PC-9 (cell line): ENCODE data around the gene C1orf141. TPM values are rescaled to one million over a fixed set of nuclear protein-coding genes. Genes with fewer than 3 reads are reported as not detected.
A peak's percentile ranks its signal among the peaks of the same experiment; 100 is the strongest.

Source experiments
- BruUV-seq: library from RNA; stranded (reverse); fragments of 400-500 nt; replicated peaks from 2 replicates; lab custom pipeline; 2021; lab: Mats Ljungman, UMichigan
- CTCF ChIA-PET: fragments of 300-600 bp; sonication (Branson Sonifier 250); formaldehyde crosslinking; loops from one replicate; lab custom pipeline; 2022; ENCODE audit warnings: antibody characterized with exemption; lab: Charles Lee
- POLR2A ChIA-PET: fragments of 300-600 bp; sonication (Branson Sonifier 250); formaldehyde crosslinking; loops from one replicate; lab custom pipeline; 2022; ENCODE audit warnings: antibody characterized with exemption; ENCODE audit not compliant: unreplicated experiment; lab: Charles Lee
- DNase-seq, 2 experiments: peaks; one replicate each; pipeline versions ENCODE4 v3.0.0 to v3.0.0-alpha.2; 2015 to 2022; ENCODE audit warnings: mixed read lengths in 1 of 2
- H2AFZ ChIP-seq: fragments of 200-600 bp; sonication (generic); 2 replicates; pipeline ENCODE4 v1.8.1; 2017; ENCODE audit warnings: antibody characterized with exemption
- H3F3A ChIP-seq: fragments of 200-600 bp; sonication (generic); 2 replicates; pipeline ENCODE4 v1.8.1; 2017; ENCODE audit warnings: antibody characterized with exemption, mild to moderate bottlenecking, low read depth; ENCODE audit not compliant: insufficient read depth
- H3K27ac ChIP-seq: fragments of 200-600 bp; sonication (generic); 2 replicates; pipeline ENCODE4 v1.6.1; 2016; ENCODE audit warnings: mixed run types
- H3K27me3 ChIP-seq: fragments of 200-600 bp; sonication (generic); 2 replicates; pipeline ENCODE4 v1.6.1; 2016; ENCODE audit warnings: low read depth, mixed run types; ENCODE audit not compliant: insufficient read depth
- H3K36me3 ChIP-seq: fragments of 200-600 bp; sonication (generic); 2 replicates; pipeline ENCODE4 v1.6.1; 2016; ENCODE audit warnings: low read depth, mixed run types
- H3K4me1 ChIP-seq: fragments of 200-600 bp; sonication (generic); replicated peaks from 2 replicates; pipeline ENCODE4 v1.6.1; 2016; ENCODE audit warnings: mixed run types; ENCODE audit not compliant: insufficient read depth
- H3K4me2 ChIP-seq: fragments of 200-600 bp; sonication (generic); 2 replicates; pipeline ENCODE4 v1.6.1; 2017; ENCODE audit warnings: mixed run types
- H3K4me3 ChIP-seq: fragments of 200-600 bp; sonication (generic); 2 replicates; pipeline ENCODE4 v1.6.1; 2016; ENCODE audit warnings: mixed run types
- H3K79me2 ChIP-seq: fragments of 200-600 bp; sonication (generic); 2 replicates; pipeline ENCODE4 v1.6.1; 2017; ENCODE audit warnings: low read depth, mixed run types
- H3K9me2 ChIP-seq: fragments of 200-600 bp; sonication (generic); 2 replicates; pipeline ENCODE4 v1.8.1; 2017; ENCODE audit warnings: mild to moderate bottlenecking; ENCODE audit not compliant: insufficient read depth
- H3K9me3 ChIP-seq: fragments of 200-600 bp; sonication (generic); 2 replicates; pipeline ENCODE4 v1.8.1; 2016; ENCODE audit warnings: low read depth; ENCODE audit not compliant: insufficient read depth
- H4K20me1 ChIP-seq: fragments of 200-600 bp; sonication (generic); 2 replicates; pipeline ENCODE4 v1.8.1; 2017; ENCODE audit not compliant: insufficient read depth
- EZH2 ChIP-seq: fragments of 200-600 bp; sonication (generic); IDR thresholded peaks from 2 replicates; pipeline ENCODE4 v1.8.0; 2017; ENCODE audit warnings: antibody characterized with exemption, low read depth
- intact Hi-C: fragments of 100-400 bp; cut with micrococcal nuclease; formaldehyde crosslinking; loops from one replicate; pipeline ENCODE4 v1.10.0; 2022; ENCODE audit not compliant: unreplicated experiment
- total RNA-seq: library from RNA; stranded (reverse); gene quantifications from 2 replicates; pipeline ENCODE4 v1.2.3, GENCODE V29; 2021
- TF ChIP-seq, protein P1 (sequence below): fragments of 200-600 bp; sonication (generic); conservative IDR thresholded peaks from 2 replicates; pipeline ENCODE4 v1.6.1; 2017; ENCODE audit warnings: mixed run types, antibody characterized with exemption, mild to moderate bottlenecking, moderate library complexity

C1orf141 gene
- total RNA-seq, 1 experiment from 2014 or later, result not detected

DNA sequence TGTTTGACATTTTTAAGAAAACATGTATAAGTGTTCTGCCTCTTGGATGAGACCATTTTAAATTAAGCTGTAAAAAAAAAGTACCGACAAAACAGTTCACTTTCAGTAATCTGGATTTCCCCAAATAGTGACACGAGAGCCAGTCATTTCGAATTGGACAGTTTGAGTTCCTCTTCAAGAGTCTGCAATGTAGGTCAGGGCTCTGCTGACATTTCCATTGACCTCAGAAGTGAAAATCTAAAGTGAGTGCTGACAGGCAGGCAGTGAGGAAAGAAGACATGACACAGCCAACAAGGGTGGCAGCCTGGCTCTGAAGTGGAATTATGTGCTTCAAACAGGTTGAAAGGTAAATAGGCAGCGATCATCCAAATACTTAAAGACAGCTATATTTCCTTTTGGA, 31.4 kb upstream of the C1orf141 start, which contains the start of gene IL23R:
IL23R (plus strand) TSS at position 259 of the 400 bp plus-strand sequence. CDS start 1,667 bp downstream, outside the sequence.
- BruUV-seq, result no TSS peak
- CTCF ChIA-PET, result no interaction called here
- H3K9me3 ChIP-seq, result 0 out of 2 replicates have a peak, but pooled peaks cover 2% of the 10 kb centered on the region
- H3K36me3 ChIP-seq, result no peaks in the 10 kb centered on the region
- intact Hi-C loops, result no loop called here
- no peak within 1 kb of the TSS for H3K4me2 ChIP-seq
- H3K27ac ChIP-seq, result no peak within 1 kb of the TSS
- no peak for DNase-seq
- no peaks in the 10 kb centered on the region for H4K20me1 ChIP-seq
- H3F3A ChIP-seq, result peaks cover 21% of the 10 kb centered on the region; the same call in 1 of the 2 replicates
- H3K4me3 ChIP-seq, result no peak within 1 kb of the TSS
- no peak within 1 kb of the TSS for H2AFZ ChIP-seq
- no peaks in the 10 kb centered on the region for H3K27me3 ChIP-seq
- no peaks in the 10 kb centered on the region for H3K79me2 ChIP-seq
- H3K4me1 ChIP-seq, result peaks cover 7% of the 10 kb centered on the region
- no peaks in the 10 kb centered on the region for H3K9me2 ChIP-seq
- POLR2A ChIA-PET, result no interaction called here
- TF ChIP-seq EZH2, result no peak
- TF ChIP-seq, protein P1, sequence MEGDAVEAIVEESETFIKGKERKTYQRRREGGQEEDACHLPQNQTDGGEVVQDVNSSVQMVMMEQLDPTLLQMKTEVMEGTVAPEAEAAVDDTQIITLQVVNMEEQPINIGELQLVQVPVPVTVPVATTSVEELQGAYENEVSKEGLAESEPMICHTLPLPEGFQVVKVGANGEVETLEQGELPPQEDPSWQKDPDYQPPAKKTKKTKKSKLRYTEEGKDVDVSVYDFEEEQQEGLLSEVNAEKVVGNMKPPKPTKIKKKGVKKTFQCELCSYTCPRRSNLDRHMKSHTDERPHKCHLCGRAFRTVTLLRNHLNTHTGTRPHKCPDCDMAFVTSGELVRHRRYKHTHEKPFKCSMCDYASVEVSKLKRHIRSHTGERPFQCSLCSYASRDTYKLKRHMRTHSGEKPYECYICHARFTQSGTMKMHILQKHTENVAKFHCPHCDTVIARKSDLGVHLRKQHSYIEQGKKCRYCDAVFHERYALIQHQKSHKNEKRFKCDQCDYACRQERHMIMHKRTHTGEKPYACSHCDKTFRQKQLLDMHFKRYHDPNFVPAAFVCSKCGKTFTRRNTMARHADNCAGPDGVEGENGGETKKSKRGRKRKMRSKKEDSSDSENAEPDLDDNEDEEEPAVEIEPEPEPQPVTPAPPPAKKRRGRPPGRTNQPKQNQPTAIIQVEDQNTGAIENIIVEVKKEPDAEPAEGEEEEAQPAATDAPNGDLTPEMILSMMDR, result no peak

DNA sequence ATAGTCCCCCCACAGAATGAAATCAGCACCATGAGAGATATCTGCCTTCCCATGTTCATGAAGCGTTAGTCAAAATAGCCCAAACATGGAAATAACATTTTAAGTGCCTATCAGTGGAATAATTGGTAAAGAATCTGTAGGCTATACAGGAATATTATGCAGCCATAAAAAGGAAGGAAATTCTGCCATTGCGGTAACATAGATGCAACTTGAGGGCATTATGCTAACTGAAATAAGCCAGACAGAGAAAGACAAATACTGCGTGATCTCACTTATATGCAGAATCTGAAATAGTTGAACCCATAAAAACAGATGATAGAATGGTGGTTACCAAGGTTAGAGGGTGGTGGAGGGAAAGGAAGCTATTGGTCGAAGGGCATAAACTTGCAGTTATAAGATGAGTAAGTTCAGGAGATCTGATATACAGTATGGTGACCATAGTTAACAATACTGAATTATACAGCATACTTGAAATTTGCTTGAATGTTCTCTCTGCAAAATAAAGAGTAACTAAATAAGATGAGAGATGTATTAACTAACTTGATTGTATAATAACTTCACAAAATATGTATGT, 30.8 kb upstream of the C1orf141 start:
- no TSS peak for BruUV-seq
- H3K27ac ChIP-seq, result no peak overlapping the region
- TF ChIP-seq, protein P1, result no peak
- TF ChIP-seq EZH2, result no peak
- H3K4me3 ChIP-seq, result no peak overlapping the region
- H3K4me1 ChIP-seq, result peaks cover 7% of the 10 kb centered on the region
- H3K79me2 ChIP-seq, result no peaks in the 10 kb centered on the region
- H3K4me2 ChIP-seq, result no peak overlapping the region
- H3K9me2 ChIP-seq, result no peaks in the 10 kb centered on the region
- peaks cover 21% of the 10 kb centered on the region; the same call in 1 of the 2 replicates for H3F3A ChIP-seq
- ChIA-PET POLR2A (no interaction called here), CTCF (no interaction called here)
- 0 out of 2 replicates have a peak, but pooled peaks cover 2% of the 10 kb centered on the region for H3K9me3 ChIP-seq
- H2AFZ ChIP-seq, result no peak overlapping the region
- H3K36me3 ChIP-seq, result no peaks in the 10 kb centered on the region
- intact Hi-C loops, result no loop called here
- H3K27me3 ChIP-seq, result no peaks in the 10 kb centered on the region
- no peaks in the 10 kb centered on the region for H4K20me1 ChIP-seq
- DNase-seq, result no peak

DNA sequence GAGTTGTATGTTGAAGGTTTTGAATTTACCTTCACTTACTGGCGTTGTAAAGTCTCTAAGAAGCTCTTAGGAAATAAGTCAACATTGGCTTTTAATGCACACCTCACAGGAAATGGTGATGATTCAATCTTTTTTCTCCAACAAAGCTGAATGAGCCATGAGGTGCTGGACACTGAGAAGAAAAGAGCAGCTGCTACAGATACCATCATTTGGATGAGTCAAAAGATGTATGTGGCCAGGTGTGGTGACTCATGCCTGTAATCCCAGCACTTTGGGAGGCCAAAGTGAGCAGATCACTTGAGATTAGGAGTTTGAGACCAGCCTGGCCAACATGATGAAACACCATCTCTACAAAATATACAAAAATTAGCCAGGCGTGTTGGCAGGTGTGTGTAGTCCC, 28.2 kb upstream of the C1orf141 start:
- DNase-seq, result peak; percentile 53 to 92
- Histone ChIP-seq H3K4me2 (peak overlapping the region; percentile 26; the same call in 1 of the 2 replicates), H3K27me3 (no peaks in the 10 kb centered on the region), H2AFZ (no peak overlapping the region), H3F3A (peaks cover 21% of the 10 kb centered on the region; the same call in 1 of the 2 replicates), H3K36me3 (no peaks in the 10 kb centered on the region), H3K27ac (peak overlapping the region; percentile 25; the same call in 1 of the 2 replicates), H3K4me3 (no peak overlapping the region), H3K9me3 (0 out of 2 replicates have a peak, but pooled peaks cover 2% of the 10 kb centered on the region), H4K20me1 (no peaks in the 10 kb centered on the region), H3K9me2 (no peaks in the 10 kb centered on the region), H3K4me1 (peaks cover 7% of the 10 kb centered on the region; the same call in 1 of the 2 replicates), H3K79me2 (no peaks in the 10 kb centered on the region)
- ChIA-PET CTCF (no interaction called here), POLR2A (no interaction called here)
- intact Hi-C loops, result no loop called here
- TF ChIP-seq EZH2, result no peak
- TF ChIP-seq, protein P1, result no peak
- no TSS peak for BruUV-seq
